ENCODE data around the gene CDKAL1. TPM values are rescaled to one million over a fixed set of nuclear protein-coding genes. Genes with fewer than 3 reads are reported as not detected.

CDKAL1 gene
- total and polyA plus RNA-seq, 10 of the 15 experiments (the other 5 are each of a cell fraction or from before 2014, with no cell fraction given) = 10.7 to 26.9 (median 17.3) TPM

- TF ChIP-seq CTCF (IDR thresholded peaks at IDR 0.05 in 2 of 3, conservative IDR thresholded peaks at IDR 0.05 in 1 of 3; ENCODE audit: control insufficient read depth in 2 of 3, extremely low read depth in 1 of 3, insufficient read depth in 1 of 3, low read depth in 3 of 3, low read length in 3 of 3) (no peak), POLR2AphosphoS2 (IDR thresholded peaks at IDR 0.05; ENCODE audit: low read depth, low read length) (no peak), USF1 (IDR thresholded peaks at IDR 0.05; ENCODE audit: borderline replicate concordance, extremely low read length, insufficient read depth, low read depth, low read length) (no peak), PKNOX1 (IDR thresholded peaks at IDR 0.05) (no peak), EED (IDR thresholded peaks at IDR 0.05; ENCODE audit: low read depth) (peak; percentile 86), NFYB (IDR thresholded peaks at IDR 0.05; ENCODE audit: insufficient read depth, low read depth, low read length) (no peak), KDM1A (IDR thresholded peaks at IDR 0.05; ENCODE audit: borderline replicate concordance) (no peak), EP300 (IDR thresholded peaks at IDR 0.05; ENCODE audit: borderline replicate concordance in 1 of 2, control insufficient read depth in 1 of 2, low read depth in 2 of 2, low read length in 2 of 2) (peak; percentile 37 to 46; a peak in 2 of 4 replicates), STAT3 (IDR thresholded peaks at IDR 0.05; ENCODE audit: low read depth, low read length) (no peak), MYB (IDR thresholded peaks at IDR 0.05; ENCODE audit: borderline replicate concordance, low read depth, low read length) (no peak), CHD2 (IDR thresholded peaks at IDR 0.05; ENCODE audit: borderline replicate concordance, low read depth, low read length) (no peak), WRNIP1 (IDR thresholded peaks at IDR 0.05; ENCODE audit: borderline replicate concordance, low read depth, low read length) (no peak), BCL11A (IDR thresholded peaks at IDR 0.05; ENCODE audit: low read depth, low read length) (peak; percentile 84; the same call in 1 of the 2 replicates), SUPT20H (IDR thresholded peaks at IDR 0.05; ENCODE audit: borderline replicate concordance, control insufficient read depth, low read depth, low read length) (no peak), HSF1 (IDR thresholded peaks at IDR 0.05; ENCODE audit: low read depth, low read length) (no peak), CHD4 (IDR thresholded peaks at IDR 0.05) (no peak), E4F1 (IDR thresholded peaks at IDR 0.05; ENCODE audit: borderline replicate concordance, partially characterized antibody) (no peak), EZH2 (IDR thresholded peaks at IDR 0.05; ENCODE audit: borderline replicate concordance, control insufficient read depth, low read depth, low read length) (no peak), ATF2 (IDR thresholded peaks at IDR 0.05; ENCODE audit: low read length) (peak; percentile 77)
Measured at GRCh38 chr6:20919677-20920385, 385.6 kb downstream of the CDKAL1 start (continued).
